Endothelial cell of umbilical vein (primary cell): ENCODE measurements around the gene RNF138.

Source experiments
- EZH2 ChIP-seq: IDR thresholded peaks from 2 replicates; pipeline ENCODE4 v1.6.1; 2012; ENCODE audit warnings: borderline replicate concordance, low read depth, mild to moderate bottlenecking, moderate library complexity, low read length, inconsistent platforms; ENCODE audit not compliant: severe bottlenecking
- GATA2 ChIP-seq: IDR thresholded peaks from 2 replicates; pipeline ENCODE4 v1.7.0; 2011; ENCODE audit warnings: low read depth, mild to moderate bottlenecking, moderate library complexity, mixed read lengths, low read length; ENCODE audit not compliant: insufficient read length, insufficient read depth
- JUN ChIP-seq: IDR thresholded peaks from 2 replicates; pipeline ENCODE4 v1.6.1; 2011; ENCODE audit warnings: borderline replicate concordance, low read depth; ENCODE audit not compliant: insufficient read length, insufficient read depth
- MYC ChIP-seq: IDR thresholded peaks from one replicate; pipeline ENCODE4 v1.6.1; 2011; ENCODE audit warnings: mild to moderate bottlenecking, low read depth, low read length
- POLR2A ChIP-seq: IDR thresholded peaks from 2 replicates; pipeline ENCODE4 v1.6.1; 2012; ENCODE audit warnings: low read depth, mild to moderate bottlenecking, control low read depth, low read length
- POLR2AphosphoS5 ChIP-seq: IDR thresholded peaks from 2 replicates; pipeline ENCODE4 v1.6.1; 2012; ENCODE audit warnings: low read depth, mild to moderate bottlenecking, control low read depth, low read length, moderate library complexity; ENCODE audit not compliant: insufficient read depth
- TF ChIP-seq, protein P1 (sequence below), 2 donors: IDR thresholded peaks; 1 replicate in 1 of 2; 2 replicates in 1 of 2; pipeline ENCODE4 v1.5.1; 2011; ENCODE audit warnings: low read length in 2 of 2, mild to moderate bottlenecking in 2 of 2, moderate library complexity in 2 of 2, control low read depth in 1 of 2, inconsistent platforms in 1 of 2, low read depth in 1 of 2; ENCODE audit not compliant: insufficient read depth in 1 of 2; ENCODE audit errors: extremely low read depth in 1 of 2
- TF ChIP-seq, protein P2 (sequence below): IDR thresholded peaks from 2 replicates; pipeline ENCODE4 v1.6.1; 2011; ENCODE audit not compliant: insufficient read depth, insufficient read length

- TF ChIP-seq, protein P1, sequence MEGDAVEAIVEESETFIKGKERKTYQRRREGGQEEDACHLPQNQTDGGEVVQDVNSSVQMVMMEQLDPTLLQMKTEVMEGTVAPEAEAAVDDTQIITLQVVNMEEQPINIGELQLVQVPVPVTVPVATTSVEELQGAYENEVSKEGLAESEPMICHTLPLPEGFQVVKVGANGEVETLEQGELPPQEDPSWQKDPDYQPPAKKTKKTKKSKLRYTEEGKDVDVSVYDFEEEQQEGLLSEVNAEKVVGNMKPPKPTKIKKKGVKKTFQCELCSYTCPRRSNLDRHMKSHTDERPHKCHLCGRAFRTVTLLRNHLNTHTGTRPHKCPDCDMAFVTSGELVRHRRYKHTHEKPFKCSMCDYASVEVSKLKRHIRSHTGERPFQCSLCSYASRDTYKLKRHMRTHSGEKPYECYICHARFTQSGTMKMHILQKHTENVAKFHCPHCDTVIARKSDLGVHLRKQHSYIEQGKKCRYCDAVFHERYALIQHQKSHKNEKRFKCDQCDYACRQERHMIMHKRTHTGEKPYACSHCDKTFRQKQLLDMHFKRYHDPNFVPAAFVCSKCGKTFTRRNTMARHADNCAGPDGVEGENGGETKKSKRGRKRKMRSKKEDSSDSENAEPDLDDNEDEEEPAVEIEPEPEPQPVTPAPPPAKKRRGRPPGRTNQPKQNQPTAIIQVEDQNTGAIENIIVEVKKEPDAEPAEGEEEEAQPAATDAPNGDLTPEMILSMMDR (IDR thresholded peaks at IDR 0.05; ENCODE audit: extremely low read depth in 1 of 2, insufficient read depth in 1 of 2, low read depth in 1 of 2, low read length in 2 of 2) = no peak
- TF ChIP-seq POLR2A = no peak
- no peak for TF ChIP-seq POLR2AphosphoS5
- TF ChIP-seq JUN = no peak
- no peak for TF ChIP-seq MYC
- no peak for TF ChIP-seq EZH2
- TF ChIP-seq GATA2 = no peak
- TF ChIP-seq, protein P2, sequence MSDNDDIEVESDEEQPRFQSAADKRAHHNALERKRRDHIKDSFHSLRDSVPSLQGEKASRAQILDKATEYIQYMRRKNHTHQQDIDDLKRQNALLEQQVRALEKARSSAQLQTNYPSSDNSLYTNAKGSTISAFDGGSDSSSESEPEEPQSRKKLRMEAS = no peak
These were observed 12.8 kb upstream of the RNF138 start for GRCh38 chr18:32078845-32079244.
